CD4-positive, alpha-beta T cell treated with Interleukin-2 at 100 ng/mL for 4 hours (primary cell): Measurements from ENCODE around the gene SLC17A3.

Experiments used
- DNase-seq: peaks from one replicate; pipeline ENCODE4 v3.0.0-alpha.2; 2020; ENCODE audit warnings: low spot score

The SLC17A3 gene

DNA sequence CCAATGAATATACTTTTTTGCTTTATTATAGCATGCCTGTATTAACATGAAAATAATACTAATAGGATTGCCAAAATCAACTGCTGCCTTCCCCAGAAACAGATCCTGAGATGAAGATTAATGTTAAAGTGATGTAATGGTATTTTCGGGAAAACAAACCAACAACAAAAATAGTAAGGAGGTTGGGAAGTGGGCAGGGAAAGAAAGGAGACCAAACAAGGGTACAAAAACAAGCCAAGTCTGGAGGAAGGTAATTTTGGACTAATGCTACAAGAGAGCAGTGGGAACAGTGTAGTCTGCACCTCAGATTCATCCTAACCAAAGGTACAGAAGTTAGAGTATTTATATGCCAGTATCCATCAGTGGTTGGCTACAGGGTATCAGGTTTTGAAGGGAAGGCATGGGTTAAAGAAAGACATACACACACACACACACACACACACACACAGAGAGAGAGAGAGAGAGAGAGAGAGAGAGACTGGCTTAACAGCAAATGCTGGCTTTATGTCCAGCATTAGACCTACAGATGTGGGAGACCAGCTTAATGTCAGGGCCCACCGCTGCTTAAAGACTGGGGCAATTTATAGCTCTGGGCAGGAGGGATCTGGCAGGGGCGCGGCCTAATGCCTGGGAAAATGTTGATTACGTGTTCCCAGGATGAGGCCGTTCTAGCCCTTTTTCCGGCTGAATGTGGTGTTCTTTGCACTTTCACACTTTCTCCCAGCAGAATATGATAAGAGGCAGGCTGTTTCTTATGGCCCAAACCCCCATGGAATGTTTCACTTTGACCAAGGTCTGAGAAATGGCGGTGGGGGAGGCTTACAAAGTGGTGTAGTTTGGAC is 38.4 kb downstream of the SLC17A3 start:
- no peak for DNase-seq

DNA sequence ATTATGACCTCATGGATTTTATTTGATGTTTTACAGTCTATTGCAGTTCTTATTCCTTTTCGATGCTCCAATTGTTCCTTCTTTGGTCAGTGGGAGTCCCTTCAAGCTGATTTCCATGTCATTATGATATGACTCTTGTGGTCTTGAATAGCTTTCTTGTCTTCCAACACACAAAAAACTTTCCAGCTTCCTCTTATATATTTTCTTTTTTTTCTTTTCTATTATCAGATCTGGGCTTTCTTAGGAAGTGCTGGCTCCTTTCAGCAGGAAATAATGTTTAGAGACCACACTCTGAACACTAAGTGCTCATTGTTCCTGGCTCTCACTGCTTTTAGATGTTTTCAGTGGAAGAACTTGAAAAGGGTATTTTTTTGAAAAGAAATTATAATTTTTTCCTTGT is 39.1 kb downstream of the SLC17A3 start:
- DNase-seq, result no peak

DNA sequence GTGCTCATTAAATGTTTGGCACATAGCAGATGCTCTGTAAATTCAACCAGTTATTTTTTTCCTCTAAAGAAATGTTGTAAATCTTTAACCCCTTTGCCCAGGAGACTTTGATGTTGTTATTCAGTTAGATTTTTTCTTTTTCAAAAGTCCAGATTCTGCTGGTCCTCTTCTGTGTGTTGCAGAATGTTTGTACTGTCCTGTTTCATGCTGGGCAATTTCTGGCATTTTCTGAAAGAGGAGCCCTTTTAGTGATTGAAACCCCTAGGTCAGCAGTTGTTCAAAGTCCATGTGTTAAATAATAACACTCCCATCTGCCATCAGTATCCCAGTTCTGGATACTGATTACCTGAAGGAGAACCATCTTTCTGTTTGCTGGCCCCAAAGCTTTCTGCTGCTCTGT is 40.9 kb downstream of the SLC17A3 start:
- no peak for DNase-seq

DNA sequence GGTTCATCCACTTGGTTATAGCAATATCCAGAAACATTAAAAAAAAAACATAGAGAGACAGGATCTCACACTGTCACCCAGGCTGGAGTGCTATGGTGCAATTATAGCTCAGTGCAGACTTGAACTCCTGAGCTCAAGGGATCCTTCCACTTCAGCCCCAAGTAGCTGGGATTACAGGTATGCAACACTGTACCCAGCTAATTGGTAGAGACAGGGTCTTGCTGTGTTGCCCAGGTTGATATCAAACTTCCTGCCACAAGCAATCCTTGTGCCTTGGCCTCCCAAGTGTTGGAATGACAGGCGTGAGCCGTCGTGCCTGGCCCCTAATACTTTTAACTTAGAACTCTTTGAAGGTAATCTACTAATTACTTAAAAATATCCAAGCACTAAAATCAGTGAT is 41.4 kb downstream of the SLC17A3 start:
- DNase-seq, result no peak

DNA sequence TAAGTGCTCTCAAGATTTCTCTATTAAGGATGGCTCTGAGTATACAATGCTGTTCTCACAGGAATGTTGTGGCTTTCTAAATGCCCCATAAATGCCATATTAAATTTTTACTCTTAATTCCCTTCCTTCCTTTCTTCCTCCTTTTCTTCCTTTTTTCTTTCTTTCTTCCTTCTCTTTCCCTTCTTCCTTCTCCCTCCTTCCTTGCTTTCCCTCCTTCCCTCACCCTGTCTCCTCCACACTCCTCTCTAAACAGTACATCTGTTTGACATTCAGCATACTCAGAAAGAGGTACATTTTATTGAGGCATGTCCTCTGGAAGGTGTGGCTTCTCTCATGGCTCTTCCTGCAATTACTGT is 41.8 kb downstream of the SLC17A3 start:
- no peak for DNase-seq

DNA sequence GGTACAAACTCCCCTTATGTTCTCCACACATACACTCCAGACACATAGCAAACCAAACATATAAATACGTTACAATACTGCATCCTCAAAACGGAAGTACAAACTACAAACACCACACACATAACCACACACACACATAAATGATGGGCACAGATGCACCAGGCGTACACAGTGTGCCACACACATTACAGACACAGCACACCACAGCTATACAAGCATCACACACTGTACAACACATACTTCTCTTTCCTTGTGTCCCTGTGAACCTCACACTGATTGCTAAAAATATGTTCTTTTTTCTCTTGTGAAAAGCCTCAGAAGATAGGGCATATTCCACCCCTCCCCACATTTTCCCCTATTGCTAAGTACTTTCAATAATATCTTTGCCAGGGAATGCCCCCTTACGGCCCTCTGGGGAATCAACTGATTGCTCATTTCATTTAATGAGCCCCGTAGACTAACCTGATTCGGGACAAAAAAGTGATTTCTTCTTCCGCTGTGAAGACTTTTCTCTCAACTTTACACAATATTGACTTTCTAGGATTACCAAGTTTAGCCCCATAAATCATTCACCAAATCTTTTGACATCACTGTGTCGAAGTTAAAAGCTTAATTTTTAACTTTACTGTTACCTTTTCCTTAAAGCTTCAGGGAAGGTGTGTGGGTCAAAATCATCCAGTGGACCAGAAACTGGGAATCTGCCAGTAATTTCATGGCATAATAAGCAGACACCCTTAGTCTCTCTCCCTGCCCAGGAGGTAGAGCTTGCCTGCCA is 42.3 kb downstream of the SLC17A3 start, which contains the start of gene SLC17A1:
Gene SLC17A1, minus strand, starts transcription at position 521 of the 775 bp plus-strand sequence. CDS start 1,495 bp downstream, outside the sequence.
- DNase-seq, result no peak

DNA sequence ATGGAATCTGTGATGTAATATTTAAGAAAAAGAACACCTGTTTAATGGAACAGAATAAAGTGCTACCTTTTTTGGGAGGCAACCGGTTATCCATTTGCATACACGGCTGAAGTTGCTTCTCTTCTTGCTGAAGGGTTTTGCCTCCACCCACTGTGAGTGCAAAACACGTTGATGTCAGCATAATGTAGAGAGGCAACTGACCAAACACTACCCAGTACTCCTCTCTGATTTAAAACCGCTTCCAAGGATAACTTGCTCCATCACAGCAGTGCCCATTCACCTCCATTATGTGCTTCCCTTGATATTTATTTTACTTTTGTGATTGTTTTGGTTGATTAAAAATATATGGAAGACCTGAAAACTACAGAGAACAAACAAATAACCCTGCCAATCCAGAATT is 43.6 kb downstream of the SLC17A3 start:
- no peak for DNase-seq

DNA sequence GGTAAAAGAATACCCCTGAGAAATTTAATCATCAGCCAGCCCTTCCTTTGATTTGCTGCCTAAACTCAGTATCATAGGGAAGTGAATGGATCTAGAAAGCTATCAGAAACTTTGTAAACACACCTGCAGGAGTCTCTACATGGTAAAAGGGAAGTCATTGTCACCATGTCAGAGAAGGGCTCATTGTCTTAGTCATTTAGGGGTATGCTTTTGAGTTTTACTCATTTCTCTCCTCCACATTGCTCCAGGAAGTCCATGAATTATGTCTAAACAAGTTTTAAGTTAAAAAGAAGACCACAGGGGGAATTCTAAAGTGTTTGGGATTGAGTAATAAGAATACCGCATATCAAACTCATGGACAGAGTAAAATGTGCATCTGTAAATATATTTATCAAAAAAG is 44.7 kb downstream of the SLC17A3 start:
- DNase-seq, result no peak

DNA sequence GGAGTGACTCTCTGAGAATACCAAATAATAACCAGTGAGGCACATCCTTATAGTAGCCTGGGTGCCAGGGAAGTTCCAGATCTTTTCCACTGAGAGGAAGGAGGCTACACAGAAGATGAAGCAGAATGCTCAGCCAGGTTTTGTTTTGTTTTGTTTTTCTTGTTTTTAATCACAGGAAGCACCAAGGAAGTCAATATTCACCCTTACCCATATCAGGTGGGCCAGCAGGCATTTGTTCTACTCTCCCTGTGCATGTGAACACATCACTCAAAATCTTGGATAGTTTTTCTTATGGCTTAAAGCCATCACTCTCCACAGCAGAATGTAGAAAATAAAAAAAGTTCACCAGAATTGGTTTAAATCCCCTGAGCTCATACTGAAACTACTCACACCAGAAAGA is 52.7 kb downstream of the SLC17A3 start:
- DNase-seq, result no peak

DNA sequence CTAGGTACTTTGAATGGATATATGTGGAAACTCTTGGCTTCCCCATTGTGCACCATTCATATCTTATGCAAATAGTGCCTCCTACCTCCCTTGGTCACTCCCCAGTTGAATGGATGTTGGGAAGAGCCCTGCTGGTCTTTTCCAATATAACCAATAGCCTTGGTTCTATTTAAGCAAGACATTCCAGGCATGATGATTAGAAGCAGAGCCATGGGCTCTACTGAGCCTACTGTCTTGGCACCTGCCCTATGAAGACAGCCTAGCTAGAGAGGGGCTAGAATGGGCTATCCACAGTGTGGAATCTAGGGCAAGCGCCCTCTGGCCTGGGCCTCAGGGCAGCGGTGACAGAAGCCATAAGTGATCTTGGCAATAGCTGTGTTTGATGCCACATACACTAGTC is 57.8 kb downstream of the SLC17A3 start:
- no peak for DNase-seq

DNA sequence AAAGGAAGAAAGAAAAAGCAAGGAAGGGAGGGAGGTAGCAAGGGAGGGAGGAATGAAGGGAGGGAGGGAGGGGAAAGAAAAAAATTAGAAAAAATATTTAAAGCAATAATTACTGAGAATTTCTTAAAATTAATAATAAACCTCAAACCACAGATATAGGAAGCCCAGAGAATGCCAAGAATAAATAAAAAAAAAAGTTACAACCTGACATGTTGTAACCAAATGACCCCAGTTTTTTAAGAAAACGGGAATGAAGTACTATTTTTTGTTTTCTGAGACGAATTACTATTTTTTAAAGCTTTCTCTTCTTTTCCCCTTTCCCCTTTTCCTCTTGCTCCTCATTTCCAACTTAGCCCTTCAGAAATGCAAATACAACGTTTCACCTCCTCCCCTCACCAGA is 58.8 kb downstream of the SLC17A3 start:
- DNase-seq, result no peak

DNA sequence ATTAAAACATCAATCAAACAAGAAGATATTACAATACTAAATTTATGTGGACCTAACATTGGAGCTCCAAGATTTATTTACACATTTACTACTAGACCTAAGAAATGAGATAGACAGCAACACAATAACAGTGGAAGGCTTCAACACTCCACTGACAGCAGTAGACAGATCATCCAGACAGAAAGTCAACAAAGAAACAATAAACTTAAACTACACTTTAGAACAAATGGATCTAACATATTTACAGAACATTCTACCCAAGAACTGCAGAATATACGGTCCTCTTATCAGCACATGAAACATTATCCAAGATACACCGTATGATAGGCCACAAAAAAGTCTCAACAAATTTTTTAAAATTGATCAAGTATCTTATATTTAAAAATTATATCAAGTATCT is 69.2 kb downstream of the SLC17A3 start:
- no peak for DNase-seq

DNA sequence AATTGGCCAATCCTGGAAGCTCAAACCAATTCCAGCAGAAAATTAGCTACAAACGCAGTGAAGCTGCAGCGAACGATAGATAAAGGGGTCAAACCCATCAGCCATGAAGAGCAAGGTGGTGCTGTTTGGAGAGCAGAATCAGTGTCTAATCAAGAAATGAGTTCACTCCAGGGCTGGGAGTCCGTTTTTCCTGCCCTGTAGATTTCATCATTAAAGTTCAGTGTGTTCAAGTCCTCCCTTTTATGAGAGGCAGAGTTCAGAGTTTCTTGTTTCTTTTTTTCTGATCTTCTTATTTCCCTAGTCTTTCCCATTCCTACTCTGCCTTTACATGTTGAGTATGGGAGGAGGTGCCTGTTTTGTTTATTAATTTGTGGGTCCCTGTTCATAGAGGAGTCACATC is 72.6 kb downstream of the SLC17A3 start:
- no peak for DNase-seq
